ENCODE measurements around the gene SRP19.

Gene SRP19

DNA sequence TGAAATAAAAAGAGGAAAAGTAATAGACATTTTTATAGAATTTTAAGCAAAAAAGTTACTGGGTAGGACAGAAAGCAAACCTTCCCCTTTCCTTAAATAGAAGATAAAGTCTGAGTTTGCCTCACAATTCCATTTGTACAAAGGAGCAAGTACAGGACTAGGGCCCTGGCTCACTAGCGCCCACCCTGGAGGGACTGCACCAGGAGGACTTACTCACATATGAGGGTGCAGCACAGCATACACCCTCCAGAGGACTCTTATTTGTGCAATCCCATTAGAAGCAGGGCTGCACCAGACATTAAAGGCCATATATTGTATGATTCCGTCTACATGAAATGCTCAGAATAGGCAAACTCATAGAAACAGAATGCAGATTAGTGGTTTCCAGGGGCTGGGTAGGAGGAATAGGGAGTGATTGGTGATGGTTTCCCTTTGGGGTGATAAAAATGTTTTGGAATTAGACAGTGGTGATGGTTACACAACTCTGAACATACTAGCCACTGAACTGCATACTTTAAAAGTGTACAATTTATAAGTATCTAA lies 56.4 kb downstream of the SRP19 start:
- DNase-seq (ENCODE audit: low read depth, low spot score), result peak; percentile 37
- TF ChIP-seq, protein P1, sequence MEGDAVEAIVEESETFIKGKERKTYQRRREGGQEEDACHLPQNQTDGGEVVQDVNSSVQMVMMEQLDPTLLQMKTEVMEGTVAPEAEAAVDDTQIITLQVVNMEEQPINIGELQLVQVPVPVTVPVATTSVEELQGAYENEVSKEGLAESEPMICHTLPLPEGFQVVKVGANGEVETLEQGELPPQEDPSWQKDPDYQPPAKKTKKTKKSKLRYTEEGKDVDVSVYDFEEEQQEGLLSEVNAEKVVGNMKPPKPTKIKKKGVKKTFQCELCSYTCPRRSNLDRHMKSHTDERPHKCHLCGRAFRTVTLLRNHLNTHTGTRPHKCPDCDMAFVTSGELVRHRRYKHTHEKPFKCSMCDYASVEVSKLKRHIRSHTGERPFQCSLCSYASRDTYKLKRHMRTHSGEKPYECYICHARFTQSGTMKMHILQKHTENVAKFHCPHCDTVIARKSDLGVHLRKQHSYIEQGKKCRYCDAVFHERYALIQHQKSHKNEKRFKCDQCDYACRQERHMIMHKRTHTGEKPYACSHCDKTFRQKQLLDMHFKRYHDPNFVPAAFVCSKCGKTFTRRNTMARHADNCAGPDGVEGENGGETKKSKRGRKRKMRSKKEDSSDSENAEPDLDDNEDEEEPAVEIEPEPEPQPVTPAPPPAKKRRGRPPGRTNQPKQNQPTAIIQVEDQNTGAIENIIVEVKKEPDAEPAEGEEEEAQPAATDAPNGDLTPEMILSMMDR (IDR thresholded peaks at IDR 0.05; ENCODE audit: insufficient read depth, low read length, missing control alignments), result peak; percentile 10
- ChIA-PET POLR2A (no interaction called here), CTCF (no interaction called here)
- no peak overlapping the region for H3K4me3 ChIP-seq (ENCODE audit: low read depth, low read length)

DNA sequence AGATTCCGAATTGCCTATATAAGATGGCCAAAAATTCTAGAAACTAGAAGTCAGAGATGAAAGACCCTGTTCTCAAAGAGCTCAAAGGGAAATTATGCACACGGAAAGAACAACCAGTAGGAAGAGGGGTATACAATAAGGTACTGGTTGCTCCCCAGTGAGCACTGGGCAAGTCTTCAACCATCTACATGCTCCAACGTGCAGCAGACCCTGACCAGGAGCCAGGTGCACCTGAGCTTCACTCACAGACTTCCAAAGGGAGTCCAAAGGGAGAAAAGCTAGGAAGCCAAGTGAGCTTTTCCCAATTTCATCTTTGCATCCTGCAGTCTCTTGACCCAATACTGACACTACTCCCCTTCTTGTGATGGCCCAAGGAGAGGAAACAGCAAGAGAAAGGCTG lies 57.0 kb downstream of the SRP19 start:
- H3K4me3 ChIP-seq (ENCODE audit: low read depth, low read length), result no peak overlapping the region
- POLR2A ChIA-PET, result no interaction called here
- TF ChIP-seq, protein P1 (IDR thresholded peaks at IDR 0.05; ENCODE audit: insufficient read depth, low read length, missing control alignments), result no peak
- no peak for DNase-seq (ENCODE audit: low read depth, low spot score)
- CTCF ChIA-PET, result no interaction called here

DNA sequence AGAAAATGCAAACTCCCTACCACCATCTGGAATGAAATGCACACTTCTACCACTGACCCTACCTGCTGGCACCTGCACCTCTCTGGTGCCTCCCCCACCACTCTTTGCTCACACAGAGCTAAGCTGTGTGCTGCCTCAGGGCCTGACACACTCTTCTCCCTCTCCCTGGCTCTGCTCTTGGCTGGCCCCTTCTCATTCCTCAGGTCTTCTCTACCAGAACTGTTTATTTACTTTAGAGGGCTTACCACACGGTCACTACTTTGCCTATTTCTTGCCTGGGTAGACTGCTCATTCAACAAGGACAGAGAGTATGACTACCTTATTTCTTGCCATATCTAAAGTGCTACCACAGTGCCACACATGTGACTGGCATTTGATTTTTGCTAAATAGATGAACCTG lies 57.6 kb downstream of the SRP19 start:
- DNase-seq (ENCODE audit: low read depth, low spot score), result no peak
- POLR2A ChIA-PET, result no interaction called here
- TF ChIP-seq, protein P1 (IDR thresholded peaks at IDR 0.05; ENCODE audit: insufficient read depth, low read length, missing control alignments), result no peak
- CTCF ChIA-PET, result interaction anchor here (1.4 kb wide), 1 partner anchor 47 kb away, joined by 3 read pairs; no protein-coding TSS in a partner anchor
- no peak overlapping the region for H3K4me3 ChIP-seq (ENCODE audit: low read depth, low read length)
